HepG2 (cell line): ENCODE measurements around the gene ADAMTS17. TPM values are rescaled to one million over a fixed set of nuclear protein-coding genes. Genes with fewer than 3 reads are reported as not detected.

Experiments
- ATAC-seq: fragments of 200-7000 bp; cut with Tn5 transposase; 3 replicates; pipeline ENCODE4 v1.9.1; 2020; ENCODE audit warnings: mild to moderate bottlenecking, moderate library complexity
- BruUV-seq: library from RNA; stranded (reverse); fragments of 400-500 nt; replicated peaks from 2 replicates; lab custom pipeline; 2021; lab: Mats Ljungman, UMichigan
- CTCF ChIA-PET: fragments of 300-600 bp; formaldehyde crosslinking; extraction: SDS; loops from one replicate; lab custom pipeline; 2021; ENCODE audit warnings: low total read pairs, inconsistent platforms, low intra/inter-chr PET ratio; lab: Yijun Ruan, JAX
- POLR2A ChIA-PET: fragments of 350-600 bp; sonication (Branson Sonifier 250); formaldehyde crosslinking; loops from one replicate; lab custom pipeline; 2020; ENCODE audit warnings: antibody characterized with exemption, inconsistent platforms; lab: Yijun Ruan, JAX
- DNase-seq: peaks from one replicate; pipeline ENCODE4 v3.0.0-alpha.2; 2015; ENCODE audit warnings: low spot score
- FAIRE-seq: peaks from 3 replicates; lab custom pipeline; 2011; peaks lifted over from hg19 to GRCh38; lab: Jason Lieb, UNC
- H2AFZ ChIP-seq: one replicate; pipeline ENCODE4 v1.6.1; 2011; ENCODE audit warnings: low read length, inconsistent platforms
- H3K27ac ChIP-seq: fragments of 300-600 bp; 3 replicates; pipeline ENCODE4 v1.8.0; 2011; ENCODE audit warnings: mixed run types, mild to moderate bottlenecking, mixed read lengths, low read length, inconsistent platforms; ENCODE audit not compliant: insufficient read depth; ENCODE audit errors: extremely low read length
- H3K27me3 ChIP-seq, 2 experiments: fragments of 200-600 bp in 1 of 2; 2 replicates in 1 of 2; 3 replicates in 1 of 2; pipeline versions ENCODE4 v1.6.0 to v1.8.0; 2011; ENCODE audit warnings: low read length in 2 of 2, mild to moderate bottlenecking in 2 of 2, moderate library complexity in 2 of 2, inconsistent platforms in 1 of 2; ENCODE audit not compliant: insufficient read depth in 2 of 2, control insufficient read depth in 1 of 2
- H3K36me3 ChIP-seq, 2 experiments: fragments of 200-600 bp in 1 of 2; replicated peaks in 1 of 2; 2 replicates in 1 of 2; 3 replicates in 1 of 2; pipeline versions ENCODE4 v1.5.1 to v1.8.0; 2011; ENCODE audit warnings: low read length in 2 of 2, inconsistent platforms in 1 of 2; ENCODE audit not compliant: insufficient read depth in 2 of 2, control insufficient read depth in 1 of 2
- H3K4me1 ChIP-seq: 2 replicates; pipeline ENCODE4 v1.5.1; 2012; ENCODE audit warnings: low read length, inconsistent platforms; ENCODE audit not compliant: insufficient read depth
- H3K4me2 ChIP-seq: 2 replicates; pipeline ENCODE4 v1.6.0; 2011; ENCODE audit warnings: low read depth, low read length, inconsistent platforms
- H3K4me3 ChIP-seq, 3 experiments: fragments of 200-600 bp in 1 of 3; sonication (generic), shearing (Covaris generic) in 1 of 3; replicated peaks in 1 of 3; 2 replicates each; pipeline ENCODE4 v1.5.1; 2011 to 2016; ENCODE audit warnings: low read length in 3 of 3, inconsistent platforms in 2 of 3, low read depth in 2 of 3, mild to moderate bottlenecking in 2 of 3, control low read depth in 1 of 3, mixed read lengths in 1 of 3; ENCODE audit not compliant: insufficient read depth in 1 of 3
- H3K79me2 ChIP-seq: one replicate; pipeline ENCODE4 v1.6.1; 2011; ENCODE audit warnings: low read length, inconsistent platforms; ENCODE audit not compliant: insufficient read depth
- H3K9ac ChIP-seq: 2 replicates; pipeline ENCODE4 v1.6.0; 2011; ENCODE audit warnings: mild to moderate bottlenecking, low read depth, low read length, inconsistent platforms; ENCODE audit not compliant: insufficient read depth
- H3K9me3 ChIP-seq: 2 replicates; pipeline ENCODE4 v1.5.1; 2012; ENCODE audit warnings: mild to moderate bottlenecking, low read length
- H4K20me1 ChIP-seq: 2 replicates; pipeline ENCODE4 v1.6.0; 2011; ENCODE audit warnings: inconsistent platforms, mild to moderate bottlenecking, low read length, moderate library complexity; ENCODE audit not compliant: insufficient read depth
- CCAR2 ChIP-seq: fragments of 200-400 bp; formaldehyde crosslinking; optimal IDR thresholded peaks from 2 replicates; pipeline ENCODE3; 2018; ENCODE audit warnings: low read depth, mild to moderate bottlenecking, low read length, moderate library complexity
- CREB1 ChIP-seq, 2 experiments: fragments of 450-650 bp in 1 of 2; IDR thresholded peaks; 2 replicates each; pipeline ENCODE4 v1.6.1; 2016 to 2017; ENCODE audit warnings: control low read depth in 1 of 2, mild to moderate bottlenecking in 1 of 2, missing compliant biosample characterization in 1 of 2, missing genetic modification characterization in 1 of 2
- EEA1 ChIP-seq: sonication (generic); formaldehyde crosslinking; IDR thresholded peaks from 2 replicates; pipeline ENCODE4 v1.5.1; 2020; ENCODE audit warnings: mild to moderate bottlenecking, missing genetic modification reagents, borderline replicate concordance
- GZF1 ChIP-seq: sonication (generic); formaldehyde crosslinking; IDR thresholded peaks from 2 replicates; pipeline ENCODE4 v1.5.1; 2020; ENCODE audit warnings: mild to moderate bottlenecking, missing genetic modification reagents
- JUNB ChIP-seq: sonication (generic); formaldehyde crosslinking; IDR thresholded peaks from 2 replicates; pipeline ENCODE4 v1.8.0; 2022; ENCODE audit warnings: missing genetic modification reagents, mild to moderate bottlenecking, borderline replicate concordance
- KDM2A ChIP-seq: sonication (generic); formaldehyde crosslinking; IDR thresholded peaks from 2 replicates; pipeline ENCODE4 v1.4.0; 2020; ENCODE audit warnings: low read depth, missing genetic modification reagents, borderline replicate concordance
- TBL1XR1 ChIP-seq: fragments of 150-350 bp; IDR thresholded peaks from 2 replicates; pipeline ENCODE4 v1.6.1; 2014; ENCODE audit warnings: borderline replicate concordance, low read length; ENCODE audit not compliant: partially characterized antibody
- ZKSCAN1 ChIP-seq: fragments of 150-350 bp; IDR thresholded peaks from 2 replicates; pipeline ENCODE4 v1.6.1; 2014; ENCODE audit warnings: low read length
- ZNF615 ChIP-seq: sonication (generic); formaldehyde crosslinking; IDR thresholded peaks from 2 replicates; pipeline ENCODE4 v1.5.0; 2020; ENCODE audit warnings: mild to moderate bottlenecking, missing genetic modification reagents, borderline replicate concordance
- WGBS: methylation state at CpG from one replicate; pipeline ENCODE4 v1.1.6; 2017; ENCODE audit warnings: low lambda C conversion rate; 5-methylcytosine and 5-hydroxymethylcytosine counted together
- in situ Hi-C: cut with HindIII; loops from 2 replicates; pipeline ENCODE4 v1.10.0; 2017; ENCODE audit warnings: low pct_unique_long_range_greater_than_20kb; ENCODE audit not compliant: extremely low pct_ligation_motif_present
- intact Hi-C: fragments of 100-400 bp; cut with micrococcal nuclease; formaldehyde crosslinking; loops from one replicate; pipeline ENCODE4 v1.10.0; 2022; ENCODE audit not compliant: unreplicated experiment
- polyA plus RNA-seq, 8 experiments: library from polyadenylated mRNA; depleted of rRNA in 3 of 8; stranded (reverse) in 7 of 8; unstranded in 1 of 8; fragments of >200 nt; fragmentation: Illumina TruSeq in 4 of 8; extraction: Trizol in 4 of 8; gene quantifications; 2 replicates each; pipeline versions ENCODE4 v1.2.1 to v1.2.3, GENCODE V29; 2011 to 2016; ENCODE audit warnings: low read depth in 4 of 8, missing spikeins in 1 of 8, mixed read lengths in 1 of 8; ENCODE audit not compliant: insufficient read depth in 1 of 8
- total RNA-seq, 5 experiments: library from RNA; depleted of rRNA; stranded (reverse); fragments of >200 nt; fragmentation: Illumina TruSeq; extraction: Trizol; gene quantifications; 2 replicates each; pipeline ENCODE4 v1.2.3, GENCODE V29; 2016; ENCODE audit warnings: low read depth in 1 of 5
- TF ChIP-seq, protein P1 (sequence below): sonication (generic); IDR thresholded peaks from 2 replicates; pipeline ENCODE4 v1.6.1; 2016; ENCODE audit warnings: low read depth, borderline replicate concordance
- TF ChIP-seq, protein P2 (sequence below): sonication (generic); formaldehyde crosslinking; IDR thresholded peaks from 2 replicates; pipeline ENCODE4 v1.4.0; 2020; ENCODE audit warnings: missing genetic modification reagents
- TF ChIP-seq, protein P3 (sequence below): sonication (generic); formaldehyde crosslinking; IDR thresholded peaks from 2 replicates; pipeline ENCODE4 v1.8.1; 2022; ENCODE audit warnings: low read depth, mild to moderate bottlenecking, missing genetic modification reagents

Gene ADAMTS17
- total and polyA plus RNA-seq, 2 of the 13 experiments (the other 11 are each of a cell fraction or from before 2014, with no cell fraction given): 0.02 to 0.04 TPM

DNA sequence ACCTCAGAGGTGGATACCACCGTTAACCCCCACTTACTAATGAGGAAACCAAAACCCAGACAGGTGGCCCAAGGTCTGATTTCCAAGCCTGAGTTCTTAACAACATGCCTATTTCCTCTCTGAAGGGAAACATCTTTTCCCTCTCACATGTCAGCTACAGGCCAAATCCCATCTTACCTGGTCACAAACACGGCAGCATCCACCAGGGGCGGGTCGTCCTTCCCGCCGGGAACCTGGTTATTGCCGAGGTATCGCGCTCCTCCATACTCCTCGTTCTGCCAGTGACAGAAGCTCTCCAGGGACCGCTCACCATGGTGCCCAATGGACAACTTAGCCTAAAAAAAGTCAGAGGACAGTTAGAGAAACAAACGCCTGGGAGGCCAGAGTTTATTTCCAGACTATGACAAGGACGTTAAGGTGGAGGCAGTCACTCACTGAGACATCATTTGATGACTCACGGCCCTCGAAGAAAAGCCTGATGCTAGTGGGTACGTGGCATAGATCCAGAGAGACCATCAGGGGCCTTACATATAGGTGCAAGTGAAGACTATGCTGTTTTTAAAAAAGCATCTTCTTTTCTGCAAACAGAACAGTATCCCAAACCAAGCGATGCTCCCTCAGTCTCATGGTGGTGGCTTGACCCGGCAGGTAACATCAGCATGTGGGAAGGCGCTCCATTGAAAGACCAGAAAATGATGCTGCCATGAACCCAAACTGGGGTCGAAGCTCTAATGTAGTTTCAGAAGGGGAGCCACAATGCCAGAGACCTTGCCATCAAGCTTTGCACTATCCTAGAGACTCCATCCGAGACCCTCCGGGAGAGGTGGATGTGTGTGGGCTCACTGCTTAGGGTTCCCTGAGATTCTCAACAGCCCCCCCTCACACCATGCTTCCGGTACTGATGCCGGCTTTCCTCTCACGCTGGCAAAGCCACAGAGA is 80.2 kb downstream of the ADAMTS17 start:
- POLR2A ChIA-PET: no interaction called here
- Histone ChIP-seq H3K9me3 (no peaks in the 10 kb centered on the region), H3K27me3 (no peaks in the 10 kb centered on the region), H3K4me3 (no peak overlapping the region), H3K79me2 (no peaks in the 10 kb centered on the region), H3K4me2 (no peak overlapping the region), H3K9ac (no peak overlapping the region), H3K36me3 (no peaks in the 10 kb centered on the region), H3K4me1 (no peaks in the 10 kb centered on the region), H2AFZ (no peak overlapping the region), H4K20me1 (no peaks in the 10 kb centered on the region), H3K27ac (no peak overlapping the region)
- DNase-seq (no peak), FAIRE-seq (no peak), ATAC-seq (no peak)
- no peak for TF ChIP-seq TBL1XR1
- no peak for TF ChIP-seq GZF1 (CRISPR knock-in tag)
- TF ChIP-seq, protein P1, sequence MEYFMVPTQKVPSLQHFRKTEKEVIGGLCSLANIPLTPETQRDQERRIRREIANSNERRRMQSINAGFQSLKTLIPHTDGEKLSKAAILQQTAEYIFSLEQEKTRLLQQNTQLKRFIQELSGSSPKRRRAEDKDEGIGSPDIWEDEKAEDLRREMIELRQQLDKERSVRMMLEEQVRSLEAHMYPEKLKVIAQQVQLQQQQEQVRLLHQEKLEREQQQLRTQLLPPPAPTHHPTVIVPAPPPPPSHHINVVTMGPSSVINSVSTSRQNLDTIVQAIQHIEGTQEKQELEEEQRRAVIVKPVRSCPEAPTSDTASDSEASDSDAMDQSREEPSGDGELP: no peak
- TF ChIP-seq CREB1 (IDR thresholded peaks at IDR 0.05): 0 out of 2 replicates have a peak, but pooled peaks have one; percentile 17
- TF ChIP-seq CREB1 (CRISPR knock-in tag; IDR thresholded peaks at IDR 0.05): no peak
- no peak for TF ChIP-seq CCAR2
- TF ChIP-seq ZNF615: no peak
- in situ Hi-C loops (no loop called here), intact Hi-C loops (loop anchor here (5.0 kb wide), 1 partner anchor 1859 kb away; no protein-coding TSS in a partner anchor)
- CTCF ChIA-PET: no interaction called here
- 52% methylated on average over 22 of the region's 25 CpGs for whole genome bisulfite sequencing
- no TSS peak for BruUV-seq

DNA sequence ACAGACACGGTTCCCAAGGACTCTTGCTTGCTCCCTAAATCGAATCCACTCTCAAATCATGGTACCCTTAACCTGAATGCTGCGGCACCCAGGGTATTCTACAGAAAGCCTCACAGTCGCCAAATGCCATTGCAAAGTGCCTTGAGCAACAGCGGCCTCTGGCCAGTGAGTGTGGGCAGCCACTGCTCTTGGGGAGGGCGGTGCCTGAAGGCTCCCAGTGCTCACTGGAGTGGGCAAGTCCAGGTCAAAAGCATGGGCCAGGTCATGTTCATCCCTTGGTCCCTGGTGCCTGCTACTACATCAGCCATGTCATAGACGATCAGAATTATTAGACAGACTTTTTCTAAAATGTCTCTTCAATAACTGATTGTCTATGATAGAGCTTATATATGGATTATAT is 82.5 kb downstream of the ADAMTS17 start:
- Histone ChIP-seq H3K4me2 (no peak overlapping the region), H3K4me1 (no peaks in the 10 kb centered on the region), H3K9ac (no peak overlapping the region), H2AFZ (no peak overlapping the region), H3K9me3 (no peaks in the 10 kb centered on the region), H3K36me3 (no peaks in the 10 kb centered on the region), H3K27me3 (no peaks in the 10 kb centered on the region), H3K79me2 (no peaks in the 10 kb centered on the region), H3K4me3 (no peak overlapping the region), H4K20me1 (no peaks in the 10 kb centered on the region), H3K27ac (no peak overlapping the region)
- TF ChIP-seq, protein P2, sequence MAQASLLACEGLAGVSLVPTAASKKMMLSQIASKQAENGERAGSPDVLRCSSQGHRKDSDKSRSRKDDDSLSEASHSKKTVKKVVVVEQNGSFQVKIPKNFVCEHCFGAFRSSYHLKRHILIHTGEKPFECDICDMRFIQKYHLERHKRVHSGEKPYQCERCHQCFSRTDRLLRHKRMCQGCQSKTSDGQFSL: no peak
- TF ChIP-seq EEA1: no peak
- TF ChIP-seq, protein P3, sequence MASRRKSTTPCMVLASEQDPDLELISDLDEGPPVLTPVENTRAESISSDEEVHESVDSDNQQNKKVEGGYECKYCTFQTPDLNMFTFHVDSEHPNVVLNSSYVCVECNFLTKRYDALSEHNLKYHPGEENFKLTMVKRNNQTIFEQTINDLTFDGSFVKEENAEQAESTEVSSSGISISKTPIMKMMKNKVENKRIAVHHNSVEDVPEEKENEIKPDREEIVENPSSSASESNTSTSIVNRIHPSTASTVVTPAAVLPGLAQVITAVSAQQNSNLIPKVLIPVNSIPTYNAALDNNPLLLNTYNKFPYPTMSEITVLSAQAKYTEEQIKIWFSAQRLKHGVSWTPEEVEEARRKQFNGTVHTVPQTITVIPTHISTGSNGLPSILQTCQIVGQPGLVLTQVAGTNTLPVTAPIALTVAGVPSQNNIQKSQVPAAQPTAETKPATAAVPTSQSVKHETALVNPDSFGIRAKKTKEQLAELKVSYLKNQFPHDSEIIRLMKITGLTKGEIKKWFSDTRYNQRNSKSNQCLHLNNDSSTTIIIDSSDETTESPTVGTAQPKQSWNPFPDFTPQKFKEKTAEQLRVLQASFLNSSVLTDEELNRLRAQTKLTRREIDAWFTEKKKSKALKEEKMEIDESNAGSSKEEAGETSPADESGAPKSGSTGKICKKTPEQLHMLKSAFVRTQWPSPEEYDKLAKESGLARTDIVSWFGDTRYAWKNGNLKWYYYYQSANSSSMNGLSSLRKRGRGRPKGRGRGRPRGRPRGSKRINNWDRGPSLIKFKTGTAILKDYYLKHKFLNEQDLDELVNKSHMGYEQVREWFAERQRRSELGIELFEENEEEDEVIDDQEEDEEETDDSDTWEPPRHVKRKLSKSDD (CRISPR knock-in tag): no peak
- no peak for TF ChIP-seq JUNB (CRISPR knock-in tag)
- no peak for TF ChIP-seq ZKSCAN1
- TF ChIP-seq KDM2A (CRISPR knock-in tag): no peak
- DNase-seq (no peak), FAIRE-seq (no peak), ATAC-seq (no peak)
- no TSS peak for BruUV-seq
- POLR2A ChIA-PET: no interaction called here
- WGBS: 34% methylated on average over 5 of the region's 7 CpGs
- in situ Hi-C loops: no loop called here
- intact Hi-C loops: no loop called here
- CTCF ChIA-PET: no interaction called here
